Vagina (tissue), 2 donors: Measurements from ENCODE around the gene HNRNPA0. TPM values are rescaled to one million over a fixed set of nuclear protein-coding genes. Genes with fewer than 3 reads are reported as not detected.

Experiments used
- DNase-seq, 2 donors: peaks; one replicate each; pipeline ENCODE4 v3.0.0-alpha.2; 2017; ENCODE audit errors: extremely low spot score in 2 of 2
- H3K27ac ChIP-seq: fragments of 200-600 bp; sonication (generic); one replicate; pipeline ENCODE4 v1.5.1; 2019
- H3K27me3 ChIP-seq: fragments of 200-600 bp; sonication (generic); one replicate; pipeline ENCODE4 v1.5.1; 2019
- H3K36me3 ChIP-seq, 2 donors: fragments of 200-600 bp; sonication (generic); one replicate each; pipeline ENCODE4 v1.5.1; 2017 to 2019
- H3K4me1 ChIP-seq: fragments of 200-600 bp; sonication (generic); one replicate; pipeline ENCODE4 v1.5.1; 2019
- H3K4me3 ChIP-seq, 2 donors: fragments of 200-600 bp; sonication (generic); 1 replicate in 1 of 2; 2 replicates in 1 of 2; pipeline ENCODE4 v1.5.1; 2016 to 2019
- H3K9me3 ChIP-seq: fragments of 200-600 bp; sonication (generic); one replicate; pipeline ENCODE4 v1.5.1; 2019
- CTCF ChIP-seq, 3 experiments: fragments of 450-650 bp in 2 of 3; fragments of 200-600 bp in 1 of 3; sonication (generic) in 1 of 3; IDR thresholded peaks; one replicate each; pipeline ENCODE4 v1.5.1; 2017 to 2019; ENCODE audit warnings: antibody characterized with exemption in 3 of 3, mild to moderate bottlenecking in 2 of 3, moderate library complexity in 2 of 3
- POLR2A ChIP-seq, 2 donors: fragments of 450-650 bp; IDR thresholded peaks; one replicate each; pipeline ENCODE4 v1.6.1; 2017; ENCODE audit warnings: antibody characterized with exemption in 2 of 2, mild to moderate bottlenecking in 2 of 2, moderate library complexity in 2 of 2
- POLR2AphosphoS5 ChIP-seq, 2 donors: sonication (generic); formaldehyde crosslinking; IDR thresholded peaks; one replicate each; pipeline ENCODE4 v1.9.0; 2017; ENCODE audit warnings: antibody characterized with exemption in 2 of 2, mild to moderate bottlenecking in 2 of 2, low read depth in 1 of 2; ENCODE audit not compliant: insufficient read depth in 1 of 2
- intact Hi-C: fragments of 100-400 bp; cut with DNase I; formaldehyde crosslinking; loops from one replicate; pipeline ENCODE4 v1.15.1; 2023
- total RNA-seq: library from RNA; depleted of rRNA; stranded (reverse); fragments of >200 nt; gene quantifications from one replicate; pipeline ENCODE4 v1.2.3, GENCODE V29; 2016

HNRNPA0 gene
- total RNA-seq, 1 donor from 2014 or later, result 11.8 TPM

- Histone ChIP-seq H3K27ac (no peak overlapping the region), H3K4me3 (no peak overlapping the region), H3K9me3 (no peaks in the 10 kb centered on the region), H3K4me1 (peaks cover 42% of the 10 kb centered on the region), H3K27me3 (no peaks in the 10 kb centered on the region), H3K36me3 (no peaks in the 10 kb centered on the region)
- intact Hi-C loops, result no loop called here
- DNase-seq, result no peak
- TF ChIP-seq POLR2A (IDR thresholded peaks at IDR 0.05) (no peak), CTCF (IDR thresholded peaks at IDR 0.05) (no peak), POLR2AphosphoS5 (IDR thresholded peaks at IDR 0.05; ENCODE audit: insufficient read depth in 1 of 2, low read depth in 1 of 2) (no peak)
Observed at GRCh38 chr5:137750436-137750835, 3.7 kb downstream of the HNRNPA0 start.

- peaks cover 40% of the 10 kb centered on the region for H3K4me1 ChIP-seq
- H3K36me3 ChIP-seq, result no peaks in the 10 kb centered on the region
- no peak overlapping the region for H3K27ac ChIP-seq
- intact Hi-C loops, result loop anchor here (5.0 kb wide), 1 partner anchor 116 kb away; no protein-coding TSS in a partner anchor
- H3K9me3 ChIP-seq, result no peaks in the 10 kb centered on the region
- no peaks in the 10 kb centered on the region for H3K27me3 ChIP-seq
- no peak for TF ChIP-seq POLR2A (IDR thresholded peaks at IDR 0.05)
- TF ChIP-seq CTCF (IDR thresholded peaks at IDR 0.05), result no peak
- TF ChIP-seq POLR2AphosphoS5 (IDR thresholded peaks at IDR 0.05; ENCODE audit: insufficient read depth in 1 of 2, low read depth in 1 of 2), result no peak
- no peak overlapping the region for H3K4me3 ChIP-seq
- DNase-seq, result no peak
Observed at GRCh38 chr5:137747848-137748247, 6.3 kb downstream of the HNRNPA0 start.

GRCh38 chr5:137743031-137743640, 11.0 kb downstream of the HNRNPA0 start:
- TF ChIP-seq CTCF (IDR thresholded peaks at IDR 0.05), result peak in 2 of 3 experiments; percentile 25 to 57
- no peak for TF ChIP-seq POLR2A (IDR thresholded peaks at IDR 0.05)
- TF ChIP-seq POLR2AphosphoS5 (IDR thresholded peaks at IDR 0.05; ENCODE audit: insufficient read depth in 1 of 2, low read depth in 1 of 2), result no peak
- H3K27ac ChIP-seq, result no peak overlapping the region
- H3K4me3 ChIP-seq, result no peak overlapping the region
- H3K27me3 ChIP-seq, result no peaks in the 10 kb centered on the region
- no peak for DNase-seq
- intact Hi-C loops, result loop anchor here (5.0 kb wide), 1 partner anchor 81 kb away; no protein-coding TSS in a partner anchor
- H3K4me1 ChIP-seq, result no peaks in the 10 kb centered on the region
- no peaks in the 10 kb centered on the region for H3K36me3 ChIP-seq
- no peaks in the 10 kb centered on the region for H3K9me3 ChIP-seq

- no peak for DNase-seq
- Histone ChIP-seq H3K4me1 (peaks cover 9% of the 10 kb centered on the region), H3K36me3 (no peaks in the 10 kb centered on the region), H3K4me3 (no peak overlapping the region), H3K9me3 (no peaks in the 10 kb centered on the region), H3K27me3 (no peaks in the 10 kb centered on the region), H3K27ac (no peak overlapping the region)
- intact Hi-C loops, result loop anchor here (5.0 kb wide), 1 partner anchor 79 kb away; no protein-coding TSS in a partner anchor
- TF ChIP-seq CTCF (IDR thresholded peaks at IDR 0.05) (no peak), POLR2A (IDR thresholded peaks at IDR 0.05) (no peak), POLR2AphosphoS5 (IDR thresholded peaks at IDR 0.05; ENCODE audit: insufficient read depth in 1 of 2, low read depth in 1 of 2) (no peak)
Observed at GRCh38 chr5:137741718-137742117, 12.4 kb downstream of the HNRNPA0 start.

- Histone ChIP-seq H3K27me3 (no peaks in the 10 kb centered on the region), H3K27ac (no peak overlapping the region), H3K36me3 (no peaks in the 10 kb centered on the region), H3K4me1 (peaks cover 26% of the 10 kb centered on the region), H3K9me3 (no peaks in the 10 kb centered on the region), H3K4me3 (no peak overlapping the region)
- TF ChIP-seq POLR2AphosphoS5 (IDR thresholded peaks at IDR 0.05; ENCODE audit: insufficient read depth in 1 of 2, low read depth in 1 of 2) (no peak), POLR2A (IDR thresholded peaks at IDR 0.05) (no peak), CTCF (IDR thresholded peaks at IDR 0.05) (no peak)
- intact Hi-C loops, result loop anchor here (5.0 kb wide), 1 partner anchor 77 kb away; no protein-coding TSS in a partner anchor
- no peak for DNase-seq
Observed at GRCh38 chr5:137739737-137740136, 14.4 kb downstream of the HNRNPA0 start.
